ENCODE results near the gene CRIP1. TPM values are rescaled to one million over a fixed set of nuclear protein-coding genes. Genes with fewer than 3 reads are reported as not detected.

Gene CRIP1
- total RNA-seq, 1 donor from 2014 or later: 29.5 TPM

DNA sequence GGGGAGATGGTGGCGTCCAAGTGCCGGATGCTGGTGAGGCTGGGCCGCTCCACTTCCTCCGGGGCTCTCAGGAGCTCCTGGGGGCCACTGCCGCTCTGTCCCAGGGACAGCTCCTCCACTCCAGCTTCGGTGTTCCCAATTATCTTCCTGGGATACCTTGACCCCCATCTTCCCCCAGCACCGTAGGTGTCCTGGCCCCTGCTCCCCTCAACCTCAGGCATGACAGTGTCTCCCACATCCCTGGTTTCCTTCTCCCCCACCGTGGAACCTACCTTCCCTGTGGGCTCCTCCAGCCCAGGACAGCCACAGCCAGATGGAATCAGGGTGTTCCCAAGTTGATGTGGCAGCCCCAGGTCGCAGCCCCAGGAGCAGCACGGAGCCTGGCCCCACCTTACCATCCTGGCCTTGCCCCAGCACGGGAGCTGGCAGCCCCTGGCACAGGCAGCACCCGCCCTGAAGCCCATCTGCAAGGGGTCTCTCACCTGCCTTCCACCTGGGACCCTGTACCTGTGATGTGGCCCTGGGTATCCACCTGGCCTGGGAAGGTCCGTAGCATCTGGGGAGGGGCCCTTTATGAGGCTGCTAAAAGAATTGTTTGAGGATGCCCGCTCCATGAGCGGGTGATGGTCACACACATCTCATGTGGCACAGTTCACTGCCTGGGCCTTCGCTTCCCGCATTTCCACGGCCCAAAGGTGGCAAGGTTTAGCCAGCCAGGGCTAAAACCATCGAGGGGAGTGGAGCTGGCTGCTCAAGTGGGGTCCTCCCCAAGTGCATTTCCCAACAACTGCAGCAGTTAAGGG, 43.8 kb downstream of the CRIP1 start:
- Histone ChIP-seq H3K9ac (ENCODE audit: low read length) (no peak overlapping the region), H3K27me3 (ENCODE audit: insufficient read depth, low read length) (no peaks in the 10 kb centered on the region), H3K9me3 (ENCODE audit: insufficient read depth, low read depth, low read length) (no peaks in the 10 kb centered on the region), H3K79me2 (ENCODE audit: insufficient read depth, low read length) (no peaks in the 10 kb centered on the region), H3K4me2 (ENCODE audit: low read length) (no peak overlapping the region), H3K36me3 (ENCODE audit: insufficient read depth, low read length) (no peaks in the 10 kb centered on the region), H4K20me1 (ENCODE audit: insufficient read depth, low read length) (no peaks in the 10 kb centered on the region), H3K4me3 (ENCODE audit: insufficient read depth, low read depth, low read length) (no peak overlapping the region), H3K27ac (ENCODE audit: low read depth, low read length) (no peak overlapping the region), H2AFZ (ENCODE audit: low read depth, low read length) (no peak overlapping the region), H3K4me1 (ENCODE audit: insufficient read depth, low read length) (peaks cover 7% of the 10 kb centered on the region)
- FAIRE-seq: no peak
- Mint-ChIP-seq H3K9me3 (ENCODE audit: unreplicated experiment) (peaks cover 2% of the 10 kb centered on the region), H3K27ac (ENCODE audit: unreplicated experiment) (no peak overlapping the region), H3K4me1 (ENCODE audit: low read depth, unreplicated experiment) (no peaks in the 10 kb centered on the region), H3K4me3 (ENCODE audit: unreplicated experiment) (no peak overlapping the region), H3K27me3 (ENCODE audit: low read depth, unreplicated experiment) (peaks cover 29% of the 10 kb centered on the region), H3K36me3 (ENCODE audit: low read depth, unreplicated experiment) (peaks cover 1% of the 10 kb centered on the region)
- no peak for DNase-seq (ENCODE audit: low read depth)
- no peak for TF ChIP-seq EZH2 (IDR thresholded peaks at IDR 0.05; ENCODE audit: insufficient read depth, low read length)
- TF ChIP-seq, protein P1, sequence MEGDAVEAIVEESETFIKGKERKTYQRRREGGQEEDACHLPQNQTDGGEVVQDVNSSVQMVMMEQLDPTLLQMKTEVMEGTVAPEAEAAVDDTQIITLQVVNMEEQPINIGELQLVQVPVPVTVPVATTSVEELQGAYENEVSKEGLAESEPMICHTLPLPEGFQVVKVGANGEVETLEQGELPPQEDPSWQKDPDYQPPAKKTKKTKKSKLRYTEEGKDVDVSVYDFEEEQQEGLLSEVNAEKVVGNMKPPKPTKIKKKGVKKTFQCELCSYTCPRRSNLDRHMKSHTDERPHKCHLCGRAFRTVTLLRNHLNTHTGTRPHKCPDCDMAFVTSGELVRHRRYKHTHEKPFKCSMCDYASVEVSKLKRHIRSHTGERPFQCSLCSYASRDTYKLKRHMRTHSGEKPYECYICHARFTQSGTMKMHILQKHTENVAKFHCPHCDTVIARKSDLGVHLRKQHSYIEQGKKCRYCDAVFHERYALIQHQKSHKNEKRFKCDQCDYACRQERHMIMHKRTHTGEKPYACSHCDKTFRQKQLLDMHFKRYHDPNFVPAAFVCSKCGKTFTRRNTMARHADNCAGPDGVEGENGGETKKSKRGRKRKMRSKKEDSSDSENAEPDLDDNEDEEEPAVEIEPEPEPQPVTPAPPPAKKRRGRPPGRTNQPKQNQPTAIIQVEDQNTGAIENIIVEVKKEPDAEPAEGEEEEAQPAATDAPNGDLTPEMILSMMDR (IDR thresholded peaks at IDR 0.05; ENCODE audit: insufficient read depth, low read depth, low read length): no peak

DNA sequence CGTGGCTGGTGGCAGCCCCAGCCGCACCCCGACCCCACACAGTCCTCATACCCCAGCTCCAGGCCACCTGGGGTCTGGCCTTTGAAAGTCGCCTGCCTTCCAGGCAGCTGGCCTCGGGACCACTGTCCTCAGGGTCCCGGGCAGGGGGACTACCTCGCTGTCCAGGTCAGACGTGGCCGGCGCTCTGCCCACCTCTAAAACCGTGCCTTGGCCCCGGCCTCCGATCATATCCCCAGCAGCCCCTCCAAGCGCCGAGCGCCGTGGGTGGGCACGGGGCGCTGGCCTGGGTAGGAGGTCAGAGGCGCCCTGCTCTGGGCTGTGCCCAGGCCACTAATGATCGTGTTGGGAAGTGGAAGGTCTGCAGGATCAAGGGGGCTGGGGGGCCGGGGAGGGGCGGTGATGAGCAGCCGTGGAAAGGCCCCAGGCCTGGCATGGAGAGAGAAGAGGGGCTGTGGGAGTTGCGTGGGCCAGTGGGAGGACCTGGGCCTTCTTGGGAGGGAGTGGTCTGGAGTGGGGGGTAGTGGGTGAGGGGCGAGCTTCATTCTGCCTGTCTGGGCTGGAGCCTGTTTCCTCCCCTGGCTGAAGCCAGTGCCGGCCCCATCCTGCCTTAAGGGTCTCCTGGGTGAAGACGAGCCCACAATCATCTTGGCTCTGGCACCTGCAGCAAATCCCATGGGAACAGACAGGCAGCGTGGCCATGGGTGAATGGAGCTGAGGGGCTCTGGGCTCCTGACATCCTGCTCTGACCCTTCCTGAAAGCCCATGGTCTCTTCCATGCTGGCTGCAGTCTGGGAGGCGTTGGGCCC, 44.6 kb downstream of the CRIP1 start:
- no peak overlapping the region for H3K4me3 Mint-ChIP-seq (ENCODE audit: unreplicated experiment)

More for the DNA sequence above, 44.6 kb downstream of the CRIP1 start:
- Mint-ChIP-seq H3K4me1 (ENCODE audit: low read depth, unreplicated experiment) (no peaks in the 10 kb centered on the region), H3K36me3 (ENCODE audit: low read depth, unreplicated experiment) (peaks cover 1% of the 10 kb centered on the region), H3K9me3 (ENCODE audit: unreplicated experiment) (no peaks in the 10 kb centered on the region), H3K27me3 (ENCODE audit: low read depth, unreplicated experiment) (peaks cover 29% of the 10 kb centered on the region), H3K27ac (ENCODE audit: unreplicated experiment) (no peak overlapping the region)
- Histone ChIP-seq H3K27ac (ENCODE audit: low read depth, low read length) (no peak overlapping the region), H4K20me1 (ENCODE audit: insufficient read depth, low read length) (no peaks in the 10 kb centered on the region), H3K4me3 (ENCODE audit: insufficient read depth, low read depth, low read length) (no peak overlapping the region), H3K79me2 (ENCODE audit: insufficient read depth, low read length) (no peaks in the 10 kb centered on the region), H3K9me3 (ENCODE audit: insufficient read depth, low read depth, low read length) (no peaks in the 10 kb centered on the region), H2AFZ (ENCODE audit: low read depth, low read length) (no peak overlapping the region), H3K27me3 (ENCODE audit: insufficient read depth, low read length) (no peaks in the 10 kb centered on the region), H3K9ac (ENCODE audit: low read length) (no peak overlapping the region), H3K4me1 (ENCODE audit: insufficient read depth, low read length) (peaks cover 7% of the 10 kb centered on the region), H3K4me2 (ENCODE audit: low read length) (no peak overlapping the region), H3K36me3 (ENCODE audit: insufficient read depth, low read length) (no peaks in the 10 kb centered on the region)
- FAIRE-seq (no peak), DNase-seq (ENCODE audit: low read depth) (no peak)
- no peak for TF ChIP-seq EZH2 (IDR thresholded peaks at IDR 0.05; ENCODE audit: insufficient read depth, low read length)
- TF ChIP-seq, protein P1 (IDR thresholded peaks at IDR 0.05; ENCODE audit: insufficient read depth, low read depth, low read length): no peak
